HG03108 (cell line): ENCODE results near the gene FOXE3.

ENCODE experiments used
- ATAC-seq: cut with Tn5 transposase; IDR thresholded peaks from one replicate; pipeline ENCODE4 v1.9.1; 2021; ENCODE audit warnings: moderate library complexity; ENCODE audit not compliant: unreplicated experiment

Gene FOXE3

DNA sequence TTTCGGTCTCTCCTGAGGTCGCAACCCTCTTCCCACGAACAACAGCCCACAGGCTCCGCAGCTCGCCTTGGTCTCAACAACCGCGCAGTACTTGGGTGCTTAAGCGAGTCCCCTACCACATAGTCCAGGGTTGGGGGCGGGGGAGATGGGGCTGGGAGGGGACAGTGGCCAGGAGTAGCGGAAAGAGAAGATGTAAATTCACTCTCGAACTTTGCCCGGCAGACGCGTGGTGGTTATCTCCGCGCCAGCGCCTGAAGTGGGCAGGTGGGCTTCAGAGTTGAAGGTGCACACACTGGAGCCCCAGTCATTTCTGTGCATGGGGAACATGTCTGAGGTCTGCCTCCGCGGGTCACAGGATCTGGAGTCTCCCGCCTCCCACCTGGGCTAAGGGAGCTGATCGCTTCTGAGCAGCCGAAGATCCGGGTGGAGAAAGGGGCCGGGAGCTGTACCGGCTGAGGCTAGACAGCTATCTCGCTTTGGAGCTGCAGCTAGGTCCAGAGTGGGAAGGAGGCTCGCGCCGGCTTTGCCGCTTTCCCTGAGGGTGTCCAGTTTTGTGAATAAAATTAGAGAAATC, 17.5 kb downstream of the FOXE3 start:
- ATAC-seq, result no peak

DNA sequence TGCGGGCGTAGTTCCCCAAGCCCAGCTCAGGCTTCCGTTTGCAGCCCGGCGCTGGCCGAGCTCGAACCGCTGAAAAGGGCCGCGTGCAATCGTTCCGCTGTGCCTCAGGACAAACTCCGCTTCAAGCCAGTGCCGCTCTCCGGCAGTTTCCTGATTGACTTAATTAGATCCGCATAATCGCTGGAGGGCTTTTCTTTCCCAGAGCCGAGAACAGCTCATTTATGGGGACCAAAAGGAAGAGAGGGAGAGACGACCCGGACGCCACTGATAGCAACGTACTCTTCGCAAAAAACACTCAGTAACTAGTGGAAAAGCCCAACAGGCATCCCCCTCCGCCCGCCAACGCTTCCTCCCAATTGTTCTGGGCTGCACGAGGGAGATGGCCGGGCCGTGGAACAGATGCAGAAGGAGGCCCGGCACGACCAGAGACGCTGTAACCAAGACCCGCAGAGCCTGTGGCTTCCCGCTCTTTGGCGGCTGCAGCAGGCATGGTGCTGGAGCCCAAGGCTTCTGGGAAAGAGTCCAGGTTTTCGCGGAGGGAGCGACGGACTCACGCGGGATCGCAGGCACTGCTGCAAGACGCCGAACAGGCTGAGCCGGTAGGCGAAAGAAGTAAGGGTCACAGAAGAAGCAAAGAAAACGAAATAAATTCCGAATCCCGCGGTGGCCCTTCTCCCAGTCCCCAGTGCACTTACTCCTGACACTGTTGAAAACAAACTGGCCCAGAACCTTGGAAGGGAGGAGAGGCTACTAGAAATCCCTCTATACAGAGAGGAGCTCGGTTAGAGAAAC, 18.2 kb downstream of the FOXE3 start:
- no peak for ATAC-seq

DNA sequence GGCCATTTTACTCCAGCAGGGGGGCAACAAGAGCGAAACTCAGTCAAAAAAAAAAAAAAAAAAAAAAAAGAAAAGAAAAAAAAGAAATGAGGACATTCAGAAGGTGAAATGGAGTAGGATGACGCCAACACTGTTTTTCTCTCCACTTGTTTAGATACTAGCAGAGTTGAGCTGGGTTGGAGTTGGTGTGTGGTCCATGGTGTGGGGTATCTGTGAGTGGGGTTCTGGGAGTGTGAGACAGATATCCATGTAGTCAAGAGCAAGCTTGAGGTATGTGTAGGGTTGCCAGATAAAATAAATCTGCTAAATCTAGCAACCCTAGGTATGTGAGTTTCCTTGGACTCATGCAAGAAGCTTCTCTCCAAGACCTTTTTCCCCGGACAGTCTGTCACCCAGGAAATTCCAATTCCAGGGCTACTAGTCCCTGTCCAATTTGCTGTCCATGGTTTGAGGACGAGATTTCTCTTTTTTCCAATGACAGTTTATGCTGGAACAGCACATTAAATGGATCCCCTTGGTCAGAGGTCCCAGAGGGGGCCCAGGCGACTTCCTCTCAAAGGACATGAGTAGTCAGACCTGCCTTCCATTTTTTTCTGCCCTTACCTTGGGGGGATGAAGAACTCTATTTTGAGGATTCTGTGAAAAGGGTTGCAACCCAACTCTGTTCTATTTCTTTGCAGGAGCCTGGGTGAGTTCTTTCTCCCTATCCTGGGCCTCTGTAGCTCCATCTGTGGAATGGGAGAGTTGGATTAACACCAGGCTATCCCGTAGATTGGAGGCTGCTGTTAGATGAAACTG, 19.6 kb downstream of the FOXE3 start:
- ATAC-seq, result no peak

- ATAC-seq, result peak; percentile 34
These were observed 20.4 kb downstream of the FOXE3 start for GRCh38 chr1:47436304-47436978.

- ATAC-seq, result peak; percentile 4
These were observed 20.9 kb downstream of the FOXE3 start for GRCh38 chr1:47436979-47437446.

DNA sequence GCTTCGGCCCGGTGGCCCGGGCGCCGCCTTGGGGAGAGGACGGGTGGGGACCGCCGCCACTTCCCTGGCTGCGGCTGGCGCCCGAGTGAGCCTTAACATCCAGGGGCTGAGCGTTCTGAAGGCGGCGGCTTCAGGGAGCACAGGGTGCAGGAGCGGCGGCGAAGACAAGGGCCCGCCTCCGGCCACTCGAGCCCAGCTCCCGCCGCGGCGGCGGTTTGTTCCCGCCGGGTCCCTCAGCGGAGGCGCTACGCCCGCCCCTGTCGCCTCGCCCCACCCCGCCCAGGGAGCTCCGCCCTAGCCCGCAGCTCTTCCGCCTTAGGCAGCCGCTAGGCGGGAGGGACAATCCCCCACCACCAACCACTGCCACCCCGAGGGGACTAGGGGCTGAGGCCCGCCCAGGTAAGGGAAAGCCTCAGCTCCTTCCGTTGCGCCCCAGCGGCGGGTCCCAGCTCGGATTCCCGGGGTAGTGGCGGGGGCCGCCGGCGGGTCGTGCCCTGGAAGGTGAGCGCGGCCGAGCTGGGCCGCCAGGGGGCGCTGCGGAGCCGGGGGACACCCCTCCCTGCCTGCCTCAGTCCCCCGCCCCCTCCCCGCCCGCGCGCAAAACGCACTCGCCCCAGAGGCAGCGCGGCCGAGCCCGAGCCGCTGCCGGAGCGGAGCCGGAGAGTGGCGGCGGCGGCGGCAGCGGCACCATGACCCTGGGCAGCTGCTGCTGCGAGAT, 21.5 kb downstream of the FOXE3 start, which contains the start of gene FOXD2:
Gene FOXD2, plus strand, starts transcription at position 598 of the 718 bp plus-strand sequence. Its CDS starts 92 bp downstream, at position 690.
- ATAC-seq, result peak; percentile 82

GRCh38 chr1:47438165-47439016, 22.3 kb downstream of the FOXE3 start:
- no peak for ATAC-seq

- ATAC-seq, result no peak
These were observed 23.1 kb downstream of the FOXE3 start for GRCh38 chr1:47439017-47439818.

- no peak for ATAC-seq
These were observed 23.9 kb downstream of the FOXE3 start for GRCh38 chr1:47439819-47440598.

- ATAC-seq, result no peak
These were observed 24.6 kb downstream of the FOXE3 start for GRCh38 chr1:47440599-47441081.

DNA sequence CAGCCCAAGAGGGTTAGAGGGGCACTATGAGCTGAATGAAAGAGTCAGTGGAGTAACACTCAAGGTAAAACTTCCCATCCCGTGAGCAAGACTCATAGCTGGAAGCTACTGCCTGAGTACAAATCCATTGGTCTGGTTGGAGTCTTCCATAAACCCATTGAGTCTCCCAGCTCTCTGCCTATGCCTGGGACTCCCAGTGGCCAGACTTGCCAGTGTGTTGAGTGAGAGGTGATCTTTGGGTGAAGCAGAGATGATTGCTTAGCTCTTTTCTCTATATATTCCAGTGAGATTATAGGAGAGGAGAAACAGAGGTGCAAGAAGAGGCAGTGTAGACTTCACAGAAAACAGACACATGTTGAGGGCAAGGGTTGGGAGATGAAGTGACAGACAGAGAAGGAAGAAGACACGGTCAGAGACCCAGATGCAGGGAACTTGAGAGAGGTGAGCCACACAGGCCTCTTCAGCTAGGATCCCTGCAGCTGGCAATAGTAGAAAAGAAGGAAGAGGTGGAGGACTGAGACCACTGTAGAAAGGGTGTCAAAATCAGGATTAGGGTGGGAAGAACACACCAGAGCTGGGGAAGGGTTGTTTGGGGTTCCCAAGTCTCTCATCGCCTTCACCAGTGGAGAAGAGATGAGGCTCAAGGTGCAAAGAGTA, 25.5 kb downstream of the FOXE3 start:
- no peak for ATAC-seq

GRCh38 chr1:47442202-47442601, 26.1 kb downstream of the FOXE3 start:
- ATAC-seq, result no peak

DNA sequence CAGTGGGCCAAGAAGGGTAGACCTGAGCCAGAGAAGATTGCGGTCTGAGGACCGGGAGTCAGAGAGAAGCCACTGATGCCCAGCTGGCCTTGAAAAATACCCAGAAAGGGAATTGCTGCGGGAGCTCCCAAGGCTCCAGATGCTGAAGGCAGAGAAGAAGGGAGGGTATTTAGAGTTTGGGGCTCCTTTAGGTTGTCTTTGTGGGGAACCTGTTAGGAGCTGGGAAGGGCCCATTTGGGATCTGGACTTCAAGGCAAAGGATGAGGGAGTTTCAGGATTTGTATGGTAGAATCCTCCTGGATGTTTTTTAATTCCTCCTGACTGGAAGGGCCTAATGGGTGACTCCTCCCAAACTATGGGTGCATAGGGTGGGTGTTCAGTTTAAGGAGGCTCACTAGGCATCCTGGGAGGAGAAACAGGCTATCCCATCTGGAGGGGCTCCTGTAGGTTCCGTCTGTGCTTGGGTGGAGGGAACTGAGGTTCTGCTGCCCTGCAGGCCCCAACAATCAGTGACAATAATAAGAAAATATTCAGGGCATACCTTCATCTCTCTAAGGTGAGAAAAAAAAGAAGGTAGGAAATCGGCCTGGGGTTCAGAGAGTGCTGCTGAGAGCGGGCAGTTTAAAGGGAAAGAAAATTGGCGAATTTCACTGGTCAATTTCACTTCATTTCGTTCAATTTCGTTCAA, 26.9 kb downstream of the FOXE3 start:
- ATAC-seq, result no peak

GRCh38 chr1:47443530-47444296, 27.6 kb downstream of the FOXE3 start:
- no peak for ATAC-seq

DNA sequence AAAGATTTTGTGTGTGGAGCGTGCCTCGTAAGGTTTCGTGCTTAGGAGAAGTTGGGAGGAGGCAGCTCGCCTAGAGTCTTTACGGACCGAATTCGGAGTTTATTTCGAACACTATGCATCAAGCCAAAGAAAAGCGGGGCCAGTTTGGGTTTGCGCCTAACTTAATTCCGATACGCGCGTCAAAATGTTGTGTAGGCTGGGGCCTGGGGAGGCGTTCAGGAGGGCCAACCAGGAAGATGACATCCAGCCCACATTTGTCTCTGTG, 28.1 kb downstream of the FOXE3 start:
- no peak for ATAC-seq
